Breast epithelium (tissue), 3 donors: ENCODE data around the gene NUCB2.
"Not testable (repeated sequence)": the region's sequence is repeated elsewhere in the genome, so short reads cannot be mapped to it uniquely, and the experiment has no call there.

Experiments used
- CTCF ChIP-seq, 3 donors: fragments of 450-650 bp; IDR thresholded peaks; one replicate each; pipeline ENCODE4 v1.5.1; 2016 to 2017; ENCODE audit warnings: antibody characterized with exemption in 3 of 3, mild to moderate bottlenecking in 3 of 3, moderate library complexity in 3 of 3
- POLR2A ChIP-seq: fragments of 450-650 bp; IDR thresholded peaks from one replicate; pipeline ENCODE4 v1.6.1; 2016; ENCODE audit warnings: antibody characterized with exemption, mild to moderate bottlenecking, moderate library complexity

DNA sequence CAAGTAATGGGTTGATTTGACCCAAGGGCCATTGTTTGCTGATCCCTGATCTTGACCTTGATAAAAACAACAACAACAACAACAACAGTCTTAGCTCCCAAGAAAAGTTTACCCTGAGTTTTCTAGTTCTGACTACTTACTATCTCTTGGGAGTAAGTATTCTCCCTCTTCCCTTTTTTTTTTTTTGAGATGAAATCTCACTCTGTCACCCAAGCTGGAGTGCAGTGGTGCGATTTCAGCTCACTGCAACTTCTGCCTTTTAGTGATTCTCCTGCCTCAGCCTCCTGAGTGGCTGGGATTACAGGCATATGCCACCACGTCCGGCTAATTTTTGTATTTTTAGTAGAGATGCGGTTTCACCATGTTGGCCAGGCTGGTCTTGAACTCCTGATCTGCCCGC lies 8.0 kb upstream of the NUCB2 start:
- TF ChIP-seq CTCF (IDR thresholded peaks at IDR 0.05); POLR2A: not testable (repeated sequence)
